Hepatocyte (in vitro differentiated cells): ENCODE data around the gene EDNRA.

Source experiments
- CTCF ChIP-seq: fragments of 200-600 bp; sonication (generic); IDR thresholded peaks from 2 replicates; pipeline ENCODE4 v1.5.1; 2016; ENCODE audit warnings: antibody characterized with exemption, mild to moderate bottlenecking; ENCODE audit not compliant: poor library complexity
- EZH2 ChIP-seq: fragments of 200-600 bp; sonication (generic); IDR thresholded peaks from 2 replicates; pipeline ENCODE4 v1.6.1; 2016; ENCODE audit warnings: antibody characterized with exemption, mild to moderate bottlenecking, borderline replicate concordance
- EZH2phosphoT487 ChIP-seq: fragments of 200-600 bp; sonication (generic); IDR thresholded peaks from one replicate; pipeline ENCODE4 v1.6.1; 2018; ENCODE audit warnings: antibody characterized with exemption, mild to moderate bottlenecking, low read depth, moderate library complexity; ENCODE audit not compliant: unreplicated experiment, severe bottlenecking

GRCh38 chr4:147513091-147513490, 32.2 kb downstream of the EDNRA start:
- TF ChIP-seq CTCF (no peak), EZH2 (no peak), EZH2phosphoT487 (no peak)
